NB4 (cell line): ENCODE data around the gene LAMC2.

Source experiments
- CTCF ChIP-seq: IDR thresholded peaks from one replicate; pipeline ENCODE4 v1.5.1; 2012; ENCODE audit warnings: low read depth, low read length
- MAX ChIP-seq: IDR thresholded peaks from 2 replicates; pipeline ENCODE4 v1.6.1; 2011; ENCODE audit warnings: low read depth, low read length
- MYC ChIP-seq: IDR thresholded peaks from 2 replicates; pipeline ENCODE4 v1.6.1; 2011; ENCODE audit warnings: low read depth, low read length

- TF ChIP-seq CTCF: no peak
- TF ChIP-seq MYC: no peak
- TF ChIP-seq MAX: no peak
Measured at GRCh38 chr1:183188240-183188639, 2.2 kb downstream of the LAMC2 start.
